Omental fat pad (tissue), 4 donors: ENCODE measurements around the gene NLK. TPM values are rescaled to one million over a fixed set of nuclear protein-coding genes. Genes with fewer than 3 reads are reported as not detected.

Source experiments
- ATAC-seq: fragments of 150-250 bp; one replicate; pipeline ENCODE4 v1.9.1; 2016; ENCODE audit warnings: mild to moderate bottlenecking, moderate library complexity; ENCODE audit not compliant: low FRiP score
- DNase-seq: peaks from one replicate; pipeline ENCODE4 v3.0.0-alpha.2; 2019; ENCODE audit warnings: low spot score
- total RNA-seq, 4 donors: library from RNA; depleted of rRNA; stranded (reverse); fragments of >200 nt; gene quantifications; one replicate each; pipeline ENCODE4 v1.1.0, GENCODE V29; 2016
- TF ChIP-seq, protein P1 (sequence below), 3 donors: fragments of 450-650 bp; IDR thresholded peaks; one replicate each; pipeline ENCODE4 v1.5.1; 2016 to 2017; ENCODE audit warnings: antibody characterized with exemption in 3 of 3, mild to moderate bottlenecking in 3 of 3, moderate library complexity in 2 of 3

The NLK gene
- total RNA-seq, 4 donors from 2014 or later = 15.9 to 32.5 (median 25.0) TPM

GRCh38 chr17:28043741-28044140 lies 1.3 kb downstream of the NLK start:
- TF ChIP-seq, protein P1, sequence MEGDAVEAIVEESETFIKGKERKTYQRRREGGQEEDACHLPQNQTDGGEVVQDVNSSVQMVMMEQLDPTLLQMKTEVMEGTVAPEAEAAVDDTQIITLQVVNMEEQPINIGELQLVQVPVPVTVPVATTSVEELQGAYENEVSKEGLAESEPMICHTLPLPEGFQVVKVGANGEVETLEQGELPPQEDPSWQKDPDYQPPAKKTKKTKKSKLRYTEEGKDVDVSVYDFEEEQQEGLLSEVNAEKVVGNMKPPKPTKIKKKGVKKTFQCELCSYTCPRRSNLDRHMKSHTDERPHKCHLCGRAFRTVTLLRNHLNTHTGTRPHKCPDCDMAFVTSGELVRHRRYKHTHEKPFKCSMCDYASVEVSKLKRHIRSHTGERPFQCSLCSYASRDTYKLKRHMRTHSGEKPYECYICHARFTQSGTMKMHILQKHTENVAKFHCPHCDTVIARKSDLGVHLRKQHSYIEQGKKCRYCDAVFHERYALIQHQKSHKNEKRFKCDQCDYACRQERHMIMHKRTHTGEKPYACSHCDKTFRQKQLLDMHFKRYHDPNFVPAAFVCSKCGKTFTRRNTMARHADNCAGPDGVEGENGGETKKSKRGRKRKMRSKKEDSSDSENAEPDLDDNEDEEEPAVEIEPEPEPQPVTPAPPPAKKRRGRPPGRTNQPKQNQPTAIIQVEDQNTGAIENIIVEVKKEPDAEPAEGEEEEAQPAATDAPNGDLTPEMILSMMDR (IDR thresholded peaks at IDR 0.05) = no peak
- ATAC-seq (no peak), DNase-seq (no peak)

DNA sequence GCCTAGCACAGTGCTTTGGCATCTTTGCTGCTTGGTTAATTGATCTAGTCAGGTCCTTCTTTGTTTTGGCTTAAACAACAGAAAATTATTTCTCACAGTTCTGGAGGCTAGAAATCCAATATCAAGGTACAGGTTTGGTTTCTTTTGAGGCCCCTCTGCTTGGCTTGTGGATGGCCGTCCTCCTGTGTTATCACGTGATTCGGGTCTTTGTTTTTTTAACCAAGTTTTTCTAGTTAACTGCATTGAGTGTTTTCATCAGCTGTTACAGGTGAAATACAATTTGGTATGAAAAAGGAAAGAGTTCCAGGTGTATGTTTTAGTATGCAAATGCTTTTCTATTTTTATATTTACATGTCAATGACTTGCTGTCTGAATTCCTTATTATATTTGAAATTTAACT lies 2.8 kb downstream of the NLK start:
- TF ChIP-seq, protein P1 (IDR thresholded peaks at IDR 0.05) = no peak
- ATAC-seq (no peak), DNase-seq (no peak)

DNA sequence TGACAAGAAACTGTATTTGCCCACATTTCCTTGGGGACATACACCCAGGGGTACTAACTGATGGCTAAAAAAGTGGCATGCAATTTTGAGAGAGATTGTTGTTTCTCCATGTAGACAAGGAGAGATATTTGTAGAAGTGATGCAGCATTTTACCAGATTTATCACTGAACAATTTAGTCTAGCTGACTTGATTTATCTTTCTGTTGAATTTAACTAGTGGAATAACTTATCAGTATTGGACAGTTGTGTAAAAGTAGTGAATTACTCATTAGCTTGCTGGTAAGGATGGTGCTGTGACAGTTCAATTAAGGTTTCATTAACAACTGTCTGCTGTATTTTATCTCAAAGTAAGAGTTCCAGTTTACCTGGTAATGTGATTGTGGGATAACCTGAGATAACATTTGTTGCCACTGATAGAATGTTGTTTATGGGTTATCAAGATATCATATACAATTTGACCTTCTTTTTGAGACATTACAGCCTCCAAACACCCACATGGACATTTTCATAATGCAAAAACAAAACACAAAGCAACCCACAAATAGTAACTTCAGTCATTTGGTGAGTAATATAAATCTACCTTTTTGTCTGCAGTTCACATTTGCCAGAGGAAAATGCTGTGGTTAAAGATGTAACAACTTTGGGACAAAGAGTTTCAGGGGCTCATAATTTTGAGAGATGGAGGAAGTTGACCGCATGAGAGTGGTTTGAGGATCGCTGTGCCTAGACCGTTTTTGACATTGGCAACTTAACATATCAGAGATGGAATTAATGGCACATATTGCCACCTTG lies 3.8 kb downstream of the NLK start:
- DNase-seq = no peak
- ATAC-seq = no peak
- TF ChIP-seq, protein P1 (IDR thresholded peaks at IDR 0.05) = no peak

- TF ChIP-seq, protein P1 (IDR thresholded peaks at IDR 0.05) = no peak
- ATAC-seq (no peak), DNase-seq (no peak)
Observed at GRCh38 chr17:28047806-28048205, 5.3 kb downstream of the NLK start.

- DNase-seq (no peak), ATAC-seq (no peak)
- TF ChIP-seq, protein P1 (IDR thresholded peaks at IDR 0.05) = no peak
Observed at GRCh38 chr17:28049071-28049470, 6.6 kb downstream of the NLK start.

- DNase-seq = no peak
- TF ChIP-seq, protein P1 (IDR thresholded peaks at IDR 0.05) = no peak
- ATAC-seq = no peak
Observed at GRCh38 chr17:28053044-28053670, 10.7 kb downstream of the NLK start.

GRCh38 chr17:28053725-28054124 lies 11.2 kb downstream of the NLK start:
- TF ChIP-seq, protein P1 (IDR thresholded peaks at IDR 0.05) = no peak
- ATAC-seq = no peak
- DNase-seq = no peak
